Coronary artery (tissue), 2 donors: ENCODE measurements around the gene UNC5C.

ENCODE experiments used
- DNase-seq: peaks from one replicate; pipeline ENCODE4 v3.0.0-alpha.2; 2017; ENCODE audit warnings: low spot score
- H3K27ac ChIP-seq, 2 donors: fragments of 200-600 bp; sonication (generic); one replicate each; pipeline ENCODE4 v1.5.1; 2016 to 2019
- H3K4me3 ChIP-seq: fragments of 200-600 bp; sonication (generic); 2 replicates; pipeline ENCODE4 v1.5.1; 2016; ENCODE audit warnings: mild to moderate bottlenecking, moderate library complexity
- TF ChIP-seq, protein P1 (sequence below): fragments of 200-600 bp; sonication (generic); IDR thresholded peaks from one replicate; pipeline ENCODE4 v1.5.1; 2019; ENCODE audit warnings: antibody characterized with exemption

The UNC5C gene

GRCh38 chr4:95256108-95256835 is 292.5 kb downstream of the UNC5C start:
- no peak overlapping the region for H3K27ac ChIP-seq
- no peak for DNase-seq
- TF ChIP-seq, protein P1, sequence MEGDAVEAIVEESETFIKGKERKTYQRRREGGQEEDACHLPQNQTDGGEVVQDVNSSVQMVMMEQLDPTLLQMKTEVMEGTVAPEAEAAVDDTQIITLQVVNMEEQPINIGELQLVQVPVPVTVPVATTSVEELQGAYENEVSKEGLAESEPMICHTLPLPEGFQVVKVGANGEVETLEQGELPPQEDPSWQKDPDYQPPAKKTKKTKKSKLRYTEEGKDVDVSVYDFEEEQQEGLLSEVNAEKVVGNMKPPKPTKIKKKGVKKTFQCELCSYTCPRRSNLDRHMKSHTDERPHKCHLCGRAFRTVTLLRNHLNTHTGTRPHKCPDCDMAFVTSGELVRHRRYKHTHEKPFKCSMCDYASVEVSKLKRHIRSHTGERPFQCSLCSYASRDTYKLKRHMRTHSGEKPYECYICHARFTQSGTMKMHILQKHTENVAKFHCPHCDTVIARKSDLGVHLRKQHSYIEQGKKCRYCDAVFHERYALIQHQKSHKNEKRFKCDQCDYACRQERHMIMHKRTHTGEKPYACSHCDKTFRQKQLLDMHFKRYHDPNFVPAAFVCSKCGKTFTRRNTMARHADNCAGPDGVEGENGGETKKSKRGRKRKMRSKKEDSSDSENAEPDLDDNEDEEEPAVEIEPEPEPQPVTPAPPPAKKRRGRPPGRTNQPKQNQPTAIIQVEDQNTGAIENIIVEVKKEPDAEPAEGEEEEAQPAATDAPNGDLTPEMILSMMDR, result no peak
- no peak overlapping the region for H3K4me3 ChIP-seq

DNA sequence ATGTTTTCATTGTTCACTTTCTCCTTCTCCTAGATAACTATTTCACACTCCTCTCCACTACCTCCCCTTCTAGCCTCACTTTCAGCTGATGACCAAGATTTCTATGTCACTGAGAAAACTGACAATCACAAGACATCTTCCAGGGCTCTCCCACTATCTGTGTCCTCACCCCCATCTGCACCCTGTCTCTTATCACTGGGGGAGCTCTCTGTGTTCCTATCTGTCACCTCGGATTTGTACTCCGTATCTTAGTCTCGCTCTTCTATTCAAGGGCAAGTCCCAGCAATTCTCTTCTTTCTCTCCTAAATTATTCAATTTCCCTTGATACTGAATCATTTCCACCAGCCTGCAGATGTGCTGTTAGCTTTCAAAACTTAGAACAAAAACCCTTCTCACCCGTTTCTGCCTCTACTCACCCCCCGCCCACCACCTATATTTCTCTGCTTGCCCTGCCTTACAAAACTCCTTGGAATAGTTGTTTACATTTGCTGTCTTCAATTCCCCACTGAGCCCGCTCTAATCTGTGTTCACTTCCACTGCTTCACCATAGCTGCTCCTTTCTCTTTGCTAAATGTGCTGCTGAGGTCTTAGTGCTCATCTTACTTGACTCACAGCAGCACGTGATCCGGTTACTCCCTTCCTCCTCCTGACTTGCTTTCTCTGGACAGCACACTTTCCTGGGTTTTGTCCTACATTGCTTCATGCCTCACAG is 293.2 kb downstream of the UNC5C start:
- TF ChIP-seq, protein P1, result no peak
- no peak overlapping the region for H3K27ac ChIP-seq
- no peak for DNase-seq
- H3K4me3 ChIP-seq, result no peak overlapping the region

GRCh38 chr4:95251568-95251967 is 297.2 kb downstream of the UNC5C start:
- TF ChIP-seq, protein P1, result no peak

GRCh38 chr4:95250544-95251137 is 298.1 kb downstream of the UNC5C start:
- no peak overlapping the region for H3K27ac ChIP-seq
- TF ChIP-seq, protein P1, result no peak
- DNase-seq, result no peak
- no peak overlapping the region for H3K4me3 ChIP-seq

More at GRCh38 chr4:95251568-95251967, 297.2 kb downstream of the UNC5C start:
- no peak for DNase-seq
- Histone ChIP-seq H3K27ac (no peak overlapping the region), H3K4me3 (no peak overlapping the region)

- no peak overlapping the region for H3K4me3 ChIP-seq
- TF ChIP-seq, protein P1, result no peak
- no peak for DNase-seq
- no peak overlapping the region for H3K27ac ChIP-seq
Measured at GRCh38 chr4:95249426-95250021, 299.2 kb downstream of the UNC5C start.

DNA sequence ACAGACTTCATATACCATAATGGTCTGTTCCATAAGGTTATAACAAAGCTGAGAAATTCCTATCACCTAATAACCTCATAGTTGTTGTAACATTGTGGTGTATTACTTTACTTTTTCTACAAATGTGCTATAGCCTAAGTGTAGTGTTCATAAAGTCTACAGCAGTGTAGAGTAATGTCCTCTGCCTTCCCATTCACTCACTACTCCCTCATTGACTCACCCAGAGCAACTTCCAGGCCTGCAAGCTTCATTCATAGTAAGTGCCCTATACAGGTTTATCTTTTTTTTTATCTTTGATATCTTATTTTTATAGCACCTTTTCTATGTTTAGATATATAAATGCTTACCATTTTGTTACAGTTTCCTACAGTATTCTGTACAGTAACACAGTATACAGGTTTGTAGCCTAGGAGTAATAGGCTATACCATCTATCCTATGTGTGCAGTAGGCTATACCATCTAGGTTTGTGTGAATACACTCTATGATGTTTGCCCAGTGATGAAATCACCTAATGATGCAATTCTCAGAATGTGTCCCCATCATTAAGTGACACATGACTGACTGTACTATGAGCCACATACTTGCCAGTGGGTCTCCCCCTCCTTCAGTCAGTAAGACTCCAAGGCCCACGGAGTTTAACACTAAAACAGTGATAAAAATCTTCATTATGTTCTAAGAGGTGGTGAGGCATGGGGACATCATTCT is 299.9 kb downstream of the UNC5C start:
- TF ChIP-seq, protein P1, result no peak
- no peak for DNase-seq

More for the DNA sequence above, 299.9 kb downstream of the UNC5C start:
- no peak overlapping the region for H3K27ac ChIP-seq
- no peak overlapping the region for H3K4me3 ChIP-seq
